Stimulated activated CD8-positive, alpha-beta memory T cell treated with anti-CD3 and anti-CD28 coated beads, Interleukin-2, amount 100 ng/mL, for 48 hours (primary cell): ENCODE measurements around the gene SETDB2.

ENCODE experiments used
- DNase-seq, 2 donors: peaks; one replicate each; pipeline ENCODE4 v3.0.0-alpha.2; 2020; ENCODE audit warnings: low read depth in 2 of 2

SETDB2 gene

GRCh38 chr13:49443704-49444523, at the start of gene SETDB2, which contains the start of gene CAB39L:
SETDB2 (plus strand) TSS chr13:49444274; CDS start chr13:49451894, 7,620 bp downstream.
CAB39L (minus strand) TSS chr13:49444064; CDS start chr13:49382910, 61,154 bp downstream.
- DNase-seq = peak; percentile 94 to 98

- no peak for DNase-seq
These were observed 48.6 kb upstream of the SETDB2 start for GRCh38 chr13:49395451-49395865.

GRCh38 chr13:49395878-49396380, 48.1 kb upstream of the SETDB2 start:
- DNase-seq = no peak

- no peak for DNase-seq
These were observed 44.1 kb upstream of the SETDB2 start for GRCh38 chr13:49399801-49400472.

GRCh38 chr13:49400755-49401659, 43.1 kb upstream of the SETDB2 start:
- DNase-seq = no peak

GRCh38 chr13:49403996-49404702, 39.9 kb upstream of the SETDB2 start:
- DNase-seq = no peak

GRCh38 chr13:49404703-49405020, 39.4 kb upstream of the SETDB2 start:
- DNase-seq = no peak

GRCh38 chr13:49407068-49407467, 37.0 kb upstream of the SETDB2 start:
- DNase-seq = no peak

GRCh38 chr13:49407936-49408335, 36.1 kb upstream of the SETDB2 start:
- DNase-seq = no peak

- no peak for DNase-seq
These were observed 35.1 kb upstream of the SETDB2 start for GRCh38 chr13:49409008-49409407.

- DNase-seq = no peak
These were observed 34.1 kb upstream of the SETDB2 start for GRCh38 chr13:49410006-49410405.

- DNase-seq = no peak
These were observed 33.6 kb upstream of the SETDB2 start for GRCh38 chr13:49410477-49410876.

GRCh38 chr13:49411353-49411752, 32.7 kb upstream of the SETDB2 start:
- DNase-seq = no peak

- DNase-seq = no peak
These were observed 31.3 kb upstream of the SETDB2 start for GRCh38 chr13:49412749-49413148.

GRCh38 chr13:49417161-49417560, 26.9 kb upstream of the SETDB2 start:
- DNase-seq = no peak

- DNase-seq = no peak
These were observed 25.9 kb upstream of the SETDB2 start for GRCh38 chr13:49418206-49418605.

GRCh38 chr13:49419276-49419675, 24.8 kb upstream of the SETDB2 start:
- no peak for DNase-seq

GRCh38 chr13:49421391-49421790, 22.7 kb upstream of the SETDB2 start:
- DNase-seq = no peak

- DNase-seq = no peak
These were observed 20.0 kb upstream of the SETDB2 start for GRCh38 chr13:49424011-49424560.

- DNase-seq = no peak
These were observed 15.9 kb upstream of the SETDB2 start for GRCh38 chr13:49428041-49428763.
